Suppressor macrophage treated with lipopolysaccharide for 1 hour (primary cell): ENCODE results near the gene TMEM233.

Experiments
- DNase-seq, 3 donors: peaks; one replicate each; pipeline ENCODE4 v3.0.0-alpha.2; 2020 to 2022

TMEM233 gene

GRCh38 chr12:119660076-119660475 lies 66.5 kb downstream of the TMEM233 start:
- peak; percentile 37 to 54 (median 49) for DNase-seq

GRCh38 chr12:119661882-119662281 lies 68.3 kb downstream of the TMEM233 start:
- no peak for DNase-seq

- DNase-seq: no peak
These were observed 71.1 kb downstream of the TMEM233 start for GRCh38 chr12:119664642-119665041.

GRCh38 chr12:119665164-119665929 lies 71.8 kb downstream of the TMEM233 start:
- DNase-seq: no peak

GRCh38 chr12:119666226-119666795 lies 72.7 kb downstream of the TMEM233 start:
- DNase-seq: peak; percentile 50 to 69 (median 63)

- DNase-seq: peak; percentile 57 to 87 (median 72)
These were observed 73.5 kb downstream of the TMEM233 start for GRCh38 chr12:119666900-119667576.

- peak; percentile 96 to 97 (median 97) for DNase-seq
These were observed 74.2 kb downstream of the TMEM233 start, which contains the start of gene PRKAB1 for GRCh38 chr12:119667577-119668323. Gene PRKAB1 (plus strand): TSS chr12:119668133. CDS start chr12:119668245, 112 bp downstream.

GRCh38 chr12:119668324-119668841 lies 74.8 kb downstream of the TMEM233 start:
- DNase-seq: no peak

GRCh38 chr12:119669744-119670472 lies 76.3 kb downstream of the TMEM233 start:
- DNase-seq: no peak

GRCh38 chr12:119671070-119671469 lies 77.5 kb downstream of the TMEM233 start:
- DNase-seq: peak in 1 of 3 donors; percentile 29

- DNase-seq: no peak
These were observed 78.6 kb downstream of the TMEM233 start for GRCh38 chr12:119672194-119672593.

GRCh38 chr12:119673634-119674033 lies 80.1 kb downstream of the TMEM233 start:
- no peak for DNase-seq

- DNase-seq: no peak
These were observed 81.0 kb downstream of the TMEM233 start for GRCh38 chr12:119674560-119674959.

- DNase-seq: no peak
These were observed 82.4 kb downstream of the TMEM233 start for GRCh38 chr12:119676022-119676421.

- no peak for DNase-seq
These were observed 83.0 kb downstream of the TMEM233 start for GRCh38 chr12:119676573-119676972.

GRCh38 chr12:119678459-119678858 lies 84.9 kb downstream of the TMEM233 start:
- no peak for DNase-seq

- DNase-seq: no peak
These were observed 85.5 kb downstream of the TMEM233 start for GRCh38 chr12:119679081-119679480.

- DNase-seq: no peak
These were observed 85.9 kb downstream of the TMEM233 start for GRCh38 chr12:119679490-119679889.

- no peak for DNase-seq
These were observed 87.5 kb downstream of the TMEM233 start for GRCh38 chr12:119681111-119681510.

GRCh38 chr12:119681728-119682638 lies 88.4 kb downstream of the TMEM233 start:
- peak; percentile 62 to 80 (median 76) for DNase-seq
